K562 (cell line): ENCODE measurements around the gene ZNF615. TPM values are rescaled to one million over a fixed set of nuclear protein-coding genes. Genes with fewer than 3 reads are reported as not detected.

ENCODE experiments used
- ATAC-seq: fragments of 200-7000 bp; cut with Tn5 transposase; 3 replicates; pipeline ENCODE4 v1.9.1; 2020; ENCODE audit warnings: moderate library complexity
- BruUV-seq: library from RNA; stranded (reverse); fragments of 400-500 nt; replicated peaks from 2 replicates; lab custom pipeline; 2021; lab: Mats Ljungman, UMichigan
- CTCF ChIA-PET: fragments of 300-600 bp; formaldehyde crosslinking; extraction: SDS; loops from one replicate; lab custom pipeline; 2021; ENCODE audit warnings: low intra/inter-chr PET ratio; lab: Yijun Ruan, JAX
- POLR2A ChIA-PET: fragments of 300-600, 350-650 bp; sonication (Branson Sonifier 250); formaldehyde crosslinking; extraction: SDS; loops from one replicate; lab custom pipeline; 2021; ENCODE audit warnings: antibody characterized with exemption, inconsistent platforms; lab: Yijun Ruan, JAX
- DNase-seq, 4 experiments: peaks; one replicate each; pipeline versions ENCODE4 v3.0.0 to v3.0.0-alpha.2; 2011 to 2018; ENCODE audit warnings: low spot score in 3 of 4, mixed read lengths in 3 of 4; ENCODE audit errors: extremely low read depth in 1 of 4
- FAIRE-seq: peaks from 2 replicates; lab custom pipeline; 2011; peaks lifted over from hg19 to GRCh38; lab: Jason Lieb, UNC
- H2AFZ ChIP-seq: 2 replicates; pipeline ENCODE4 v1.6.0; 2011; ENCODE audit warnings: low read depth, low read length, control low read depth, inconsistent platforms
- H3K27ac ChIP-seq: fragments of 200-600 bp; 3 replicates; pipeline ENCODE4 v1.8.0; 2011; ENCODE audit warnings: low read depth, mild to moderate bottlenecking, control low read depth, inconsistent platforms, low read length, moderate library complexity, mixed read lengths; ENCODE audit errors: extremely low read depth
- H3K27me3 ChIP-seq, 2 experiments: fragments of 300-600 bp in 1 of 2; 2 replicates in 1 of 2; 3 replicates in 1 of 2; pipeline versions ENCODE4 v1.6.0 to v1.8.0; 2011; ENCODE audit warnings: inconsistent platforms in 2 of 2, low read length in 2 of 2, mild to moderate bottlenecking in 1 of 2, mixed read lengths in 1 of 2, moderate library complexity in 1 of 2; ENCODE audit not compliant: control insufficient read depth in 2 of 2, insufficient read depth in 2 of 2
- H3K36me3 ChIP-seq: fragments of 300-600 bp; 3 replicates; pipeline ENCODE4 v1.8.0; 2011; ENCODE audit warnings: mild to moderate bottlenecking, low read length, inconsistent platforms; ENCODE audit not compliant: control insufficient read depth, insufficient read depth
- H3K4me1 ChIP-seq, 2 experiments: fragments of 200-600 bp in 1 of 2; replicated peaks in 1 of 2; 2 replicates in 1 of 2; 3 replicates in 1 of 2; pipeline versions ENCODE4 v1.5.1 to v1.8.0; 2011; ENCODE audit warnings: inconsistent platforms in 2 of 2, low read length in 2 of 2, mild to moderate bottlenecking in 1 of 2, mixed read lengths in 1 of 2, moderate library complexity in 1 of 2; ENCODE audit not compliant: control insufficient read depth in 2 of 2, insufficient read depth in 2 of 2
- H3K4me2 ChIP-seq: 2 replicates; pipeline ENCODE4 v1.6.1; 2011; ENCODE audit warnings: low read length, control low read depth, inconsistent platforms, mixed read lengths; ENCODE audit not compliant: insufficient read depth
- H3K4me3 ChIP-seq: fragments of 200-600 bp; sonication (generic), shearing (Covaris generic); 2 replicates; pipeline ENCODE4 v1.5.1; 2016; ENCODE audit warnings: control low read depth, inconsistent platforms
- H3K79me2 ChIP-seq: fragments of 200-600 bp; 3 replicates; pipeline ENCODE4 v1.8.0; 2011; ENCODE audit warnings: low read length, inconsistent platforms; ENCODE audit not compliant: control insufficient read depth, insufficient read depth
- H3K9ac ChIP-seq, 2 experiments: 2 replicates each; pipeline versions ENCODE4 v1.6.0 to v1.6.1; 2011; ENCODE audit warnings: low read depth in 2 of 2, low read length in 2 of 2, control low read depth in 1 of 2, inconsistent platforms in 1 of 2, mild to moderate bottlenecking in 1 of 2, mixed read lengths in 1 of 2; ENCODE audit not compliant: insufficient read depth in 1 of 2
- H3K9me1 ChIP-seq: one replicate; pipeline ENCODE4 v1.6.0; 2011; ENCODE audit warnings: inconsistent platforms, mild to moderate bottlenecking, low read length, moderate library complexity; ENCODE audit not compliant: control insufficient read depth, insufficient read depth
- H3K9me3 ChIP-seq: replicated peaks from 2 replicates; pipeline ENCODE4 v1.5.1; 2011; ENCODE audit warnings: low read depth, low read length, inconsistent platforms; ENCODE audit not compliant: control insufficient read depth, insufficient read depth
- H4K20me1 ChIP-seq: replicated peaks from 2 replicates; pipeline ENCODE4 v1.6.1; 2011; ENCODE audit warnings: low read length, inconsistent platforms, mixed read lengths; ENCODE audit not compliant: control insufficient read depth, insufficient read depth
- ATF4 ChIP-seq: fragments of 450-650 bp; formaldehyde crosslinking; IDR thresholded peaks from 2 replicates; pipeline ENCODE4 v1.4.0; 2022; ENCODE audit warnings: mild to moderate bottlenecking, moderate library complexity
- CBX5 ChIP-seq: IDR thresholded peaks from 2 replicates; pipeline ENCODE4 v1.6.1; 2014; ENCODE audit warnings: low read depth, borderline replicate concordance
- POLR3A ChIP-seq: IDR thresholded peaks from 2 replicates; pipeline ENCODE4 v1.6.1; 2011; ENCODE audit warnings: borderline replicate concordance, mild to moderate bottlenecking, moderate library complexity; ENCODE audit not compliant: insufficient read length, insufficient read depth; ENCODE audit errors: extremely low read depth
- SMC3 ChIP-seq: conservative IDR thresholded peaks from 2 replicates; pipeline ENCODE4 v1.6.1; 2011; ENCODE audit warnings: low read depth, low read length, improper control_type of control experiment; ENCODE audit not compliant: insufficient read depth
- SREBF1 ChIP-seq: fragments of 150-350 bp; IDR thresholded peaks from 2 replicates; pipeline ENCODE4 v1.6.1; 2014; ENCODE audit warnings: antibody characterized with exemption, low read depth, low read length, borderline replicate concordance
- TRIM24 ChIP-seq, 2 experiments: fragments of 450-650 bp; IDR thresholded peaks; 2 replicates each; pipeline ENCODE4 v1.6.1; 2016
- TRIM28 ChIP-seq: fragments of 450-650 bp; IDR thresholded peaks from 2 replicates; pipeline ENCODE4 v1.6.1; 2017
- XRCC3 ChIP-seq: fragments of 450-650 bp; IDR thresholded peaks from 2 replicates; pipeline ENCODE4 v1.6.1; 2017; ENCODE audit warnings: mild to moderate bottlenecking, moderate library complexity
- ZFP1 ChIP-seq: fragments of 450-650 bp; formaldehyde crosslinking; IDR thresholded peaks from 2 replicates; pipeline ENCODE4 v1.4.0; 2020; ENCODE audit warnings: mild to moderate bottlenecking, mixed read lengths
- ZNF197 ChIP-seq: fragments of 200-800 bp; sonication (Bioruptor generic); IDR thresholded peaks from 2 replicates; pipeline ENCODE4 v1.6.1; 2016; ENCODE audit warnings: low read depth, missing genetic modification characterization, missing compliant biosample characterization
- ZNF274 ChIP-seq: IDR thresholded peaks from 2 replicates; pipeline ENCODE4 v1.6.1; 2011; ENCODE audit warnings: low read depth, mild to moderate bottlenecking, low read length, moderate library complexity, borderline replicate concordance
- ZNF75A ChIP-seq: fragments of 450-650 bp; formaldehyde crosslinking; IDR thresholded peaks from 2 replicates; pipeline ENCODE4 v1.4.0; 2020; ENCODE audit warnings: mild to moderate bottlenecking
- ZNF780A ChIP-seq: fragments of 250-450 bp; sonication (Bioruptor Pico); IDR thresholded peaks from 2 replicates; pipeline ENCODE4 v1.5.0; 2021; ENCODE audit warnings: mild to moderate bottlenecking
- WGBS: fragments of 100-300 bp; shearing (Covaris generic); methylation state at CpG from one replicate; pipeline ENCODE4 v1.1.6; 2016; ENCODE audit warnings: low coverage, mixed read lengths; ENCODE audit not compliant: insufficient coverage; ENCODE audit errors: missing lambda C conversion rate; 5-methylcytosine and 5-hydroxymethylcytosine counted together
- in situ Hi-C: fragments of 300-500 bp; cut with MboI; formaldehyde crosslinking; loops from 4 replicates; pipeline ENCODE4 v1.15.0; 2018; ENCODE audit warnings: inconsistent platforms, mixed read lengths
- intact Hi-C: fragments of 100-400 bp; cut with micrococcal nuclease; formaldehyde crosslinking; loops from 2 replicates; pipeline ENCODE4 v1.14.2; 2022
- polyA plus RNA-seq, 8 experiments: library from polyadenylated mRNA; depleted of rRNA in 4 of 8; stranded (reverse) in 5 of 8; unstranded in 3 of 8; fragments of >200 nt; fragmentation: Nextera tagmentation in 2 of 8; fragmentation: Illumina TruSeq in 1 of 8; extraction: Ambion mirVana in 2 of 8; extraction: Trizol in 1 of 8; gene quantifications; 2 replicates each; pipeline versions ENCODE4 v1.2.1 to v1.2.3, GENCODE V29; 2011 to 2014; ENCODE audit warnings: inconsistent platforms in 1 of 8, missing spikeins in 1 of 8
- total RNA-seq, 7 experiments: library from RNA; depleted of rRNA in 6 of 7; stranded (reverse); fragments of >200 nt in 6 of 7; fragmentation: Illumina TruSeq in 2 of 7; extraction: Trizol in 2 of 7; gene quantifications; 2 replicates each; pipeline versions ENCODE4 v1.2.1 to v1.2.3, GENCODE V29; 2011 to 2021; ENCODE audit warnings: low replicate concordance in 1 of 7
- TF ChIP-seq, protein P1 (sequence below): fragments of 250-450 bp; sonication (Bioruptor Pico); IDR thresholded peaks from 2 replicates; pipeline ENCODE4 v1.5.1; 2021; ENCODE audit warnings: mild to moderate bottlenecking

The ZNF615 gene
- total and polyA plus RNA-seq, 9 of the 15 experiments (the other 6 are each of a cell fraction or from before 2014, with no cell fraction given), result 1.2 to 4.4 (median 2.7) TPM

- 87% methylated on average over 4 of the region's 4 CpGs for WGBS
- no TSS peak for BruUV-seq
- TF ChIP-seq ZNF197 (no peak), SREBF1 (no peak), ATF4 (no peak)
- FAIRE-seq, result peak; percentile 48
- Histone ChIP-seq H3K27ac (no peak overlapping the region), H2AFZ (no peak overlapping the region), H3K9me3 (peaks cover 17% of the 10 kb centered on the region), H4K20me1 (no peaks in the 10 kb centered on the region), H3K36me3 (peaks cover 47% of the 10 kb centered on the region; the same call in 2 of the 3 replicates), H3K9me1 (no peaks in the 10 kb centered on the region), H3K9ac (no peak overlapping the region), H3K27me3 (no peaks in the 10 kb centered on the region), H3K79me2 (no peaks in the 10 kb centered on the region), H3K4me1 (no peaks in the 10 kb centered on the region), H3K4me3 (no peak overlapping the region), H3K4me2 (no peak overlapping the region)
- DNase-seq, result no peak
- ATAC-seq, result no peak
- in situ Hi-C loops, result no loop called here
- intact Hi-C loops, result no loop called here
- ChIA-PET POLR2A (interaction anchor here (1.0 kb wide), 1 partner anchor 11 kb away, joined by 7 read pairs; the partner anchor contains the start of gene ZNF614), CTCF (no interaction called here)
Observed at GRCh38 chr19:52039169-52039568, 31.2 kb upstream of the ZNF615 start.

GRCh38 chr19:52034051-52034728, 26.2 kb upstream of the ZNF615 start:
- Histone ChIP-seq H3K4me2 (no peak overlapping the region), H3K4me1 (no peaks in the 10 kb centered on the region), H3K4me3 (no peak overlapping the region), H3K36me3 (peaks cover 32% of the 10 kb centered on the region; the same call in 2 of the 3 replicates), H3K79me2 (no peaks in the 10 kb centered on the region), H2AFZ (no peak overlapping the region), H3K9me3 (peaks cover 37% of the 10 kb centered on the region), H4K20me1 (no peaks in the 10 kb centered on the region), H3K9me1 (no peaks in the 10 kb centered on the region), H3K27me3 (no peaks in the 10 kb centered on the region), H3K9ac (no peak overlapping the region), H3K27ac (no peak overlapping the region)
- no peak for ATAC-seq
- BruUV-seq, result no TSS peak
- ChIA-PET CTCF (no interaction called here), POLR2A (no interaction called here)
- intact Hi-C loops (no loop called here), in situ Hi-C loops (no loop called here)
- FAIRE-seq, result no peak
- 79% methylated on average over 12 of the region's 12 CpGs for WGBS
- DNase-seq, result no peak
- 0 out of 2 replicates have a peak, but pooled peaks have one; percentile 54 for TF ChIP-seq CBX5
- TF ChIP-seq ZNF75A (CRISPR knock-in tag), result peak; percentile 97
- 0 out of 2 replicates have a peak, but pooled peaks have one; percentile 23 for TF ChIP-seq XRCC3
- TF ChIP-seq SMC3, result no peak
- TF ChIP-seq, protein P1, sequence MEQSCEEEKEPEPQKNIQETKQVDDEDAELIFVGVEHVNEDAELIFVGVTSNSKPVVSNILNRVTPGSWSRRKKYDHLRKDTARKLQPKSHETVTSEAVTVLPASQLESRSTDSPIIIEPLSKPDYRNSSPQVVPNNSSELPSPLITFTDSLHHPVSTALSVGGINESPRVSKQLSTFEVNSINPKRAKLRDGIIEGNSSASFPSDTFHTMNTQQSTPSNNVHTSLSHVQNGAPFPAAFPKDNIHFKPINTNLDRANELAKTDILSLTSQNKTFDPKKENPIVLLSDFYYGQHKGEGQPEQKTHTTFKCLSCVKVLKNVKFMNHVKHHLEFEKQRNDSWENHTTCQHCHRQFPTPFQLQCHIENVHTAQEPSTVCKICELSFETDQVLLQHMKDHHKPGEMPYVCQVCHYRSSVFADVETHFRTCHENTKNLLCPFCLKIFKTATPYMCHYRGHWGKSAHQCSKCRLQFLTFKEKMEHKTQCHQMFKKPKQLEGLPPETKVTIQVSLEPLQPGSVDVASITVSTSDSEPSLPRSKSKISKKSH (CRISPR knock-in tag), result 0 out of 2 replicates have a peak, but pooled peaks have one; percentile 14
- no peak for TF ChIP-seq ZFP1 (CRISPR knock-in tag)
- peak; percentile 89 for TF ChIP-seq TRIM28
- no peak for TF ChIP-seq ZNF780A
- TF ChIP-seq POLR3A, result no peak
- peak; percentile 69; the same call in 1 of the 2 replicates for TF ChIP-seq ZNF274
- TF ChIP-seq TRIM24 (IDR thresholded peaks at IDR 0.05), result peak in 1 of 2 experiments; percentile 44; a peak in 2 of 4 replicates
